Stomach (tissue), 4 donors: Measurements from ENCODE around the gene PTGFRN.

Experiments used
- EP300 ChIP-seq: sonication (generic); formaldehyde crosslinking; IDR thresholded peaks from one replicate; pipeline ENCODE4 v1.6.1; 2017; ENCODE audit warnings: antibody characterized with exemption
- POLR2AphosphoS5 ChIP-seq, 3 donors: sonication (generic); formaldehyde crosslinking; IDR thresholded peaks; one replicate each; pipeline ENCODE4 v1.6.1; 2016; ENCODE audit warnings: antibody characterized with exemption in 3 of 3
- TF ChIP-seq, protein P1 (sequence below), 7 experiments: fragments of 450-650 bp in 4 of 7; fragments of 200-600 bp in 3 of 7; sonication (generic) in 3 of 7; IDR thresholded peaks; one replicate each; pipeline ENCODE4 v1.5.1; 2016 to 2019; ENCODE audit warnings: antibody characterized with exemption in 7 of 7, control low read depth in 2 of 7, mild to moderate bottlenecking in 1 of 7

DNA sequence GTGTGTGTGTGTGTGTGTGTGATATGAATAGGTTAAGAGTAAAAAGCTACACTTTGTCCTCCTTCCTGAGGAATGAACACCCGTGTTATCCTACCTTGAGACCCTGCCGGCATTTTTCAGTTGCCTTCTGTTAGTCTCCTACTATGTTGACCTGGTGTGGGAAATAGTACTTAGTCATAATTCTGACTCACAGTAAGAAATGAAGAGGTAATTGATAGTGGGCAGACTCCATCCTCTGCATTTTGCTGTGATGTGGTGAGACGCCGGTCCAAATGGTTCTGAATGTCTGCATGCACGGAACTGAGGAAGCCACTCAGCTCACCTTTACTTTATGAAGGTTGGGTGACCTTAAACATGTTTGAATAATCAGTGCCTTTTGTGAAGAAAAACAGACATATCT, 104.5 kb downstream of the PTGFRN start:
- TF ChIP-seq, protein P1, sequence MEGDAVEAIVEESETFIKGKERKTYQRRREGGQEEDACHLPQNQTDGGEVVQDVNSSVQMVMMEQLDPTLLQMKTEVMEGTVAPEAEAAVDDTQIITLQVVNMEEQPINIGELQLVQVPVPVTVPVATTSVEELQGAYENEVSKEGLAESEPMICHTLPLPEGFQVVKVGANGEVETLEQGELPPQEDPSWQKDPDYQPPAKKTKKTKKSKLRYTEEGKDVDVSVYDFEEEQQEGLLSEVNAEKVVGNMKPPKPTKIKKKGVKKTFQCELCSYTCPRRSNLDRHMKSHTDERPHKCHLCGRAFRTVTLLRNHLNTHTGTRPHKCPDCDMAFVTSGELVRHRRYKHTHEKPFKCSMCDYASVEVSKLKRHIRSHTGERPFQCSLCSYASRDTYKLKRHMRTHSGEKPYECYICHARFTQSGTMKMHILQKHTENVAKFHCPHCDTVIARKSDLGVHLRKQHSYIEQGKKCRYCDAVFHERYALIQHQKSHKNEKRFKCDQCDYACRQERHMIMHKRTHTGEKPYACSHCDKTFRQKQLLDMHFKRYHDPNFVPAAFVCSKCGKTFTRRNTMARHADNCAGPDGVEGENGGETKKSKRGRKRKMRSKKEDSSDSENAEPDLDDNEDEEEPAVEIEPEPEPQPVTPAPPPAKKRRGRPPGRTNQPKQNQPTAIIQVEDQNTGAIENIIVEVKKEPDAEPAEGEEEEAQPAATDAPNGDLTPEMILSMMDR (IDR thresholded peaks at IDR 0.05) = no peak
- TF ChIP-seq EP300 = no peak
- TF ChIP-seq POLR2AphosphoS5 (IDR thresholded peaks at IDR 0.05) = no peak
